ENCODE measurements around the gene FOXN3. TPM values are rescaled to one million over a fixed set of nuclear protein-coding genes. Genes with fewer than 3 reads are reported as not detected.

The FOXN3 gene
- total and polyA plus RNA-seq, 2 donors (not counting 3 experiments of a cell fraction or from before 2014, with no cell fraction given), result 16.9 to 41.8 TPM

- POLR2A ChIA-PET, result no interaction called here
- no peak for FAIRE-seq
- Histone ChIP-seq H3K27ac (ENCODE audit: insufficient read depth, low read depth, low read length) (no peak overlapping the region), H4K20me1 (replicated peaks; ENCODE audit: control insufficient read depth, extremely low read depth, insufficient read depth, low read length) (no peaks in the 10 kb centered on the region), H3K4me3 (replicated peaks in 1 of 3; ENCODE audit: insufficient read depth in 1 of 3, low read depth in 1 of 3, low read length in 3 of 3) (no peak overlapping the region), H3K4me1 (ENCODE audit: control insufficient read depth, extremely low read depth, insufficient read depth, low read length) (peaks cover 6% of the 10 kb centered on the region), H3K9ac (replicated peaks; ENCODE audit: extremely low read depth, insufficient read depth, low read length) (no peak overlapping the region), H3K27me3 (ENCODE audit: control insufficient read depth in 2 of 2, insufficient read depth in 2 of 2, low read length in 2 of 2) (no peaks in the 10 kb centered on the region), H3K9me3 (replicated peaks; ENCODE audit: control insufficient read depth, insufficient read depth, low read length) (no peaks in the 10 kb centered on the region), H3K4me2 (ENCODE audit: insufficient read depth, low read length) (no peak overlapping the region), H3K36me3 (ENCODE audit: control insufficient read depth in 2 of 2, extremely low read depth in 1 of 2, insufficient read depth in 2 of 2, low read length in 2 of 2) (no peaks in the 10 kb centered on the region), H3K9me1 (replicated peaks; ENCODE audit: control insufficient read depth, extremely low read depth, insufficient read depth, low read length) (no peaks in the 10 kb centered on the region), H2AFZ (ENCODE audit: low read depth, low read length) (no peak overlapping the region), H3K79me2 (ENCODE audit: control insufficient read depth, insufficient read depth, low read length) (no peaks in the 10 kb centered on the region)
- BruUV-seq (replicated peaks), result no TSS peak
- CTCF ChIA-PET, result interaction anchor here (1.2 kb wide), 1 partner anchor 20 kb away, joined by 3 read pairs; no protein-coding TSS in a partner anchor
- no peak for DNase-seq (ENCODE audit: low read depth, low spot score)
- dilution Hi-C loops (cut with MboI; ENCODE audit: extremely low pct_ligation_motif_present, low sequenced_read_pairs), result no loop called here
- TF ChIP-seq GATA2 (IDR thresholded peaks at IDR 0.05; ENCODE audit: insufficient read depth, insufficient read length, low read depth, low read length) (no peak), CTCF (IDR thresholded peaks at IDR 0.05; ENCODE audit: extremely low read depth in 1 of 2, insufficient read depth in 1 of 2, low read depth in 1 of 2, low read length in 2 of 2) (no peak), EZH2 (IDR thresholded peaks at IDR 0.05; ENCODE audit: borderline replicate concordance, low read depth, low read length, severe bottlenecking) (no peak), MYC (IDR thresholded peaks at IDR 0.05; ENCODE audit: low read depth, low read length) (no peak), POLR2AphosphoS5 (IDR thresholded peaks at IDR 0.05; ENCODE audit: insufficient read depth, low read depth, low read length) (no peak), JUN (IDR thresholded peaks at IDR 0.05; ENCODE audit: borderline replicate concordance, insufficient read depth, insufficient read length, low read depth) (no peak), FOS (IDR thresholded peaks at IDR 0.05; ENCODE audit: borderline replicate concordance, insufficient read depth, low read length) (no peak), MAX (IDR thresholded peaks at IDR 0.05; ENCODE audit: insufficient read depth, insufficient read length) (no peak), POLR2A (IDR thresholded peaks at IDR 0.05; ENCODE audit: low read depth, low read length) (no peak)
- intact Hi-C loops (cut with micrococcal nuclease), result loop anchor here (2.0 kb wide), 1 partner anchor 96 kb away; no protein-coding TSS in a partner anchor
Measured at GRCh38 chr14:89136587-89136986, 280.4 kb downstream of the FOXN3 start.
